Measurements from ENCODE around the gene DNAJC5. TPM values are rescaled to one million over a fixed set of nuclear protein-coding genes. Genes with fewer than 3 reads are reported as not detected.

Gene DNAJC5, protein sequence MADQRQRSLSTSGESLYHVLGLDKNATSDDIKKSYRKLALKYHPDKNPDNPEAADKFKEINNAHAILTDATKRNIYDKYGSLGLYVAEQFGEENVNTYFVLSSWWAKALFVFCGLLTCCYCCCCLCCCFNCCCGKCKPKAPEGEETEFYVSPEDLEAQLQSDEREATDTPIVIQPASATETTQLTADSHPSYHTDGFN
- total RNA-seq: 63.8 and 66.5 TPM in 2 replicates

DNA sequence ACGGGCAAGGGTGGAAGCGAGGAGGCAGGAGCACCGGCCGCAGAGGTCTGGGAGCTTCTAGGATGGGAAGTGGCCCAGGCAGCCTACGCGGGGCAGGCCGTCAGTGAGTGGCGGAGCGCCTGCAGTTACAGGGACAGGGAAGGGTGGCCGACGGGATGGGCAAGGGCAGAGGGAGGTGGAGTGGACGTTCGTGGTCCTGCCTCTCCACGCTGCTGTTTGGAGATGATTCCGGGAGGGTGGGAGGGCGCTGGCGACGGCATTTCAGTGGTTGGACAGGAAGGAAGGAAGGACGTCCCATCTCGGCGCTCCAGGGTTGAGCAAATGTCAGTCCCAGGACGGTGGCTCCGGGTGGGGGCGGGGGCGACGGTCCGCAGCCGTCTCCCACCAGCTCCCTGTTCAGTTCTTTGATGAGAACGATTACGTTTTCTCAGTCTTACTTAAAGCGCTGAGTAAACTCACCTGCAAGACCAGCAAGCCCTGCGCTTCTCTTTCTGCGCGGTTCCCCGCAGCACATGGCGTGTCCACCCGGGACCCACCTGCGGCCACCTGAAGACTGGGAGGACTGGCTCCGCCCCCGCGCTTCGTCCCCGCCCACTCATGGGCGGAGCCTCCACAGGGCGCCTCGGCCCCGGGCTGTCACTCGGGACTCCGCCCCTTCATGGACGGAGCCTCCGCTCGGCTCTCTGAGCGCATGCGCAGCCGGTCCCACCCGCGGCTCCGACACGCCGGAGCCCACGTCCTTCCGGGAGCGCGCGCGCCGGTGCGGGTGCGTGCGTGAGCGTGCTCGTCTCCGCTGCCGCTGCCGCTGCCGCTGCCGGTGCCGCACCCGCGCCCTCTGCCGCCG lies at the start of gene DNAJC5:
TSS of gene DNAJC5 (plus strand) at position 769 of the 844 bp plus-strand sequence. CDS start 33,220 bp downstream, outside the sequence.

DNA sequence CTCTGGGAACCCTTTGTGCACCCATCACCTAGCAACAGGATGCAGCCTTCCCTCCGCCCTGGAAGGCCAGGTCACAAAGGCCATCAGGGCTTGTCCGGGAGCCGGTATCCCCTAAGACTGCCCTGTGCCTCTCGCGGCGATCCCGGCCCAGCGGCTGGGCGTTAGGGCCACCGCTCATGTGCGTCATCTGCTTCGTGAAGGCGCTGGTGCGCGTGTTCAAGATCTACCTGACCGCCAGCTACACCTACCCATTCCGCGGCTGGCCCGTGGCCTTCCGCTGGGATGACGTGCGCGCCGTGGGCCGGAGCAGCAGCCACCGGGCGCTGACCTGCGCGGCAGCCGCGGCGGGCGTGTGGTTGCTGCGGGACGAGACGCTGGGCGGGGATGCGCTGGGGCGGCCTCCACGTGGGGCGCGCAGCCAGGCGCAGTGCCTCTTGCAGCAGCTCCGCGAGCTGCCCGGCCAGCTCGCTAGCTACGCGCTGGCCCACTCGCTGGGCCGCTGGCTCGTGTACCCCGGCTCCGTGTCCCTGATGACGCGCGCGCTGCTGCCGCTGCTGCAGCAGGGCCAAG lies 33.5 kb upstream of the DNAJC5 start, which contains the start of gene ABHD16B:
TSS of gene ABHD16B (plus strand) at position 134 of the 570 bp plus-strand sequence. CDS start at position 177, 43 bp downstream.

DNA sequence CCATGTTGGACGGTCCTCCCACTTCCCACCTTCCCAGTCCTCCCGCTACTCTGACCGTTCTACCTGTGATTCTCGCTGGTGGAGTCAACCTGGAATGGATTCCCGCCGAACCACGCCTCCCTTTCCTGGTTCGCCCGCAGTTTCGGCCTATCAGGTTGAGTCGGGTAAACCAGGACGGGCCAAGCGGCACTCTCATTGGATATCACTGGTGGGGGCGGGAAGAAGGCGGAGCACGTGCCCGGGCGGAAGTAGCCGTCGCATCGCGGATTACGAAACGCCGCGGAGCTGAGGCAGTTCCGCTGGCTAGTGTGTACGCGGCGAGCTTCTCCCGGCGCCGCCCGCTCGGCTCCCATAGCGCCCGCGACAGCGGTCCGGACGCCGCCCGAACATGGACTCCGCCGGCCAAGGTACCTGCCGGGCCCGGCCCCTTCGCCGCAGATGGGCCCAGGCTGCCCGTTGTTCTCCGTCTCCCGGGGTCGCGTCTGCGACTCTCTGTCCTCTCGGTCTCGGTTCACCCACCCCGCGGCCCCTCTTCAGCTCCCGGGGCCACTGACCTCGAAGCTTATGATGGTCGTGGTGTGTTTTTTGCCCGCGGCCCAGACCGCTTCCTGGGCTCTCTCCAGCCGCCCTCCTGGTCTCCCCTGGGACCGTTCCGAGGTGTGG lies 29.8 kb upstream of the DNAJC5 start, which contains the start of gene TPD52L2:
TSS of gene TPD52L2 (plus strand) at position 293 of the 663 bp plus-strand sequence. CDS start at position 389, 96 bp downstream.

DNA sequence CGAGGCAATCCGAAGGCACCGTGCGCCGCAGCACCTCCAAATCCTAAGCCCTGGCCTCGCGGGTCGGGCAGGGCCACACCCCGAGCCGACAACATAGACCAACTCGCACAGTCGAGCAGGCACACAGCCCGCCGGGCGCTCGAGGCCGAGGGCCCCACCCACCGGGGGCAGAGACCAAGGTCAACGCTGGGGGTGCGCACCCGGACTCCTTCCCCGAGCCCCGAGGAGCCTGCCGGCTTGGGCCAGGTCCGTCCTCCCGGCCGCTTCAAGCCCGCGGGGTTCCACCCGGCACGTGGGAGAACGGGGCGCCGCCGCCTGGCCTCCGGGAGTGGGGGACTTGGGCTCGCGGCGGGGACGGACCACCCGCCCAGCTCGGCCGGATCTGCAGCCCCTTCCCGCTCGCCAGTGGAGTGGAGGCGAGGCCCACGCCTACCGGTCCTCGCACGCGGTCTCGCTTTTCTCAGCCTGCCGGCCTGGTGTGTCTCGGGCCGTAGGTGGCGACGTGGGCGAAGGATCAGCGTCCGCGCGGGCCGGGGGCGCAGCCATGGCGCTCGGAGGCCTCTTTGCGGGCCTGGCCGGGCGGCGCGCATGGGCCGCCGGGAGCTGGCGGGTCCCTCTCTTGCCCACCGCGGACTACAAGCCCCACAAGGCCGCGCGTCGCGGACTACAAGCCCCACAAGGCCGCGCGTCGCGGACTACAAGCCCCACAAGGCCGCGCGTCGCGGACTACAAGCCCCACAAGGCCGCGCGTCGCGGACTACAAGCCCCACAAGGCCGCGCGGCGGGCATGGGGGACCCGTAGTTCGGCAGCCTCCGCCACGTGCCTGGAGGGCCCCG lies 61.1 kb downstream of the DNAJC5 start, which contains the start of gene UCKL1:
TSS of gene UCKL1 (minus strand) at position 590 of the 837 bp plus-strand sequence. CDS start at position 546, 44 bp downstream.

DNA sequence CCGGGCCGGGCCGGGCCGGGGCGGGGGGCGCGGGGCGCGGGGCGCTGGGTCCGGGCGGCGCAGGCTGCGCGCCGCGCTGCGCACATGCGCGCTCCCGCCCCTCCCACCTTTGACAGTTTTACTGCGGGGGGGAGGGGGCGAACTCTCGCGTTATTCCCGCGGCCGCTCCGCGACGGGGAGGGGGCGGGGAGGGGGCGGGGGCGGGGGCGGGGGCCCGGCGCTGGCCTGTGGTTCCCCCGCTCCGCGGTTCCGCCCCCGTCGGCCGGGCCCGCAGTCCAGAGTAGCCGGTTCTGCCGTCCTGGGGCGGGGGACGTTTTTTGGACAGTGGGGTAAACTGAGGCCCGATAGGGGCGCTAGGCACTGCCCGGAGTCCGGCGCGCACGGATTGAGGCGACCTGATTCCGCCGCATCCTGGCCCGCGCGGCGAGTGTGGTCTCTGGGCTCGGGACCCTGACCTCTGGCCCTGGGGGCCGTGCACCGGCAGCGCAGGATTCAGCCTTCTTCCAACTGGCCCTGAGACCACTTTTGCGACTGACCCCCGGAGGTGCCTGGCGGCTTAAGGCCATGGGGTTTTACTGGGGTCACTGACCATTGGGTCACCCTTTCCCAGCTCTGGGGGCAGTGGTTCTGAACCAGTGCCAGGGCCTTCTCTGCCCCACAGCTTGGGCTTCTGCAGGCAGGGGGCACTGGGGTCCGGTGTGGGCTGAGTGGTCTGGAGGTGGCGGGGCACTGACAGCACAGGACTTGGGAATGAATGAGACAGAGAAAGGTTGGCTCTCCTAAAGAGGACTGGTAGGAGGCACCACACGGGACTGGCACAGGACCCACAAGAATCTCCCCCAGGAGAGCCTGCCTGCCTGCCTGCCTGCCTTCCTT lies 75.2 kb downstream of the DNAJC5 start, which contains the start of gene ZNF512B:
TSS of gene ZNF512B (minus strand) at position 93 of the 876 bp plus-strand sequence. CDS start 1,980 bp downstream, outside the sequence.

DNA sequence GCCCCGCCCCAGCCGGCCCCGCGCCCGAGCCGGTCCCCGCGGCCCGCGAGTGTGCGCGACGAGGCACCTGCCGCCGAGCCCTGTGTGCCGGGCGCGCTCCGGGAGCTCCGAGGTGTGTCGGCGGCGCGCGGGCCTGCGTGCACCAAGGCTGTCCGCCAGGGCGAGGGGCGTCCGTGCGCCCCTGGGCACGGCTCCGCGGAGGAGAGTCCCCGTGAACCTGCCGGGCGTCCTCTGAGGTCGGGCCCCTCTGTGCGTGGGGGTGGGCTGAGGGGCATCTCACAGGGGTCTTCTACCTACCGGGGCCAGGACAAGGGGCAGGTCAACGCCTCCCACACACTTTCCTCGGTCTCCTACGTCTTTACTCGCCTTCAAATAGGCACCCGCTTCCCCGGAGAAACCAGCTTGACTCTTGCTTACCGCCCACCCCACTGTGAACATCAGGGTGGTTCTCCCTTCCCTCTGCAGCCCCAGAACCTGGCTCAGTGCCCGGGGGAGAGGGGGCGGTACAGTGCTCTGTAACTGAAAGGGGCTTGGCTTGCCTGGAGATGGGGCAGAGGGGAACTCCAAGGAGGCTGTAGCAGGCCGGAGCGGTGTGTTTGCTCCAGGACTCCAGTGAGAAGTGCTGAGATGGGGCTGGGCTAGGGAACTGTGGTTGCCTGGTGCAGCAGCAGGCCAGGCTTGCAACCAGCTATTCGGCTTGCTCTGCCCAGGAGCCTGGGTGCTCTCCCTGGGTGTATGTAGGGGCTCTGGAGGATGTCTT lies 84.8 kb downstream of the DNAJC5 start, which contains the start of gene SAMD10:
TSS of gene SAMD10 (minus strand) at position 86 of the 760 bp plus-strand sequence. CDS start 175 bp downstream, outside the sequence.

DNA sequence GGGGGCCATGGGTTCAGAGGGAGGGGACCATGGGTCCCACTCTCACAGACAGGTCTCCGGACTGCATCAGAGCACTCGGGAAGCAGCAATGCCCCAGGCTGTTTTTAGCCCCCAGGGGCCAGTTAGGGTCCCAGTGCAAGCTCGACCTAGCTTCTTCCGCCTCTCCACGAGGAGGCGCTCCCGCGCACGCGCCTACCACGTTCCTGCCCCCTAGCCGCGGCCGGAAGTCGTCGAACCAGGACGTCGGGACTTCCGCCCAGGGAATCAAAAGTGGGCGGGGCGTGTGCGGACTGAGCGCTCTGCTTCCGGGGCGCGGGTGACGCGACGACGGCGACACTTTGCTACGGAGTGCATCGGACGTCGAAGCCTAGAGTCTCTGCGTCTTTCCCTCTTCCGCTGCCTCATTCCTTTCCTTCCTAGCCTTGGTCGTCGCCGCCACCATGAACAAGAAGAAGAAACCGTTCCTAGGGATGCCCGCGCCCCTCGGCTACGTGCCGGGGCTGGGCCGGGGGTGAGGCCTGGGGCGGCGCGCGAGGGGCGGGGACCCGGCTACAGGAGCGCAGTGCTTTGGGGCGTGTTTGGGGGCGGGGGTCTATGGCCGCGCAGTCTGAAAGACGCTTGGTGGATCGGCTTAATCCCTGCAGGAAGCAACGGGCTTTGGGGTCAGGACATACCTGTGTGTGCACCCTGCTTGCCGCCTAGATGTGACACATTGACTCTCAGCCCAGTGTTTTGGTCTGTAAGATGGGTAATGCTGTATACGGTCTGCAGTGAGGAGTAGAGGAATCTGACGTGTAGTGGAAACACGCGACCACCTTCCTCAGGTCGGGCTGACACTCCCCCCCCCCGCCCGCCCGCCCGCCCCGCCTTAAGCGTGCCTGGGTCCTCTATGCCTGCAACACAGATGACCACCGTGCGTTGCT lies 86.1 kb downstream of the DNAJC5 start, which contains the start of gene PRPF6:
TSS of gene PRPF6 (plus strand) at position 327 of the 923 bp plus-strand sequence. CDS start at position 441, 114 bp downstream.

Small RNAs within 50 kb of the gene (small RNA-seq; reads per million reads assigned to genes)
- gene MIR647 (not detected), gene MIR941-2 (not detected), gene MIR941-4 (not detected), gene MIR941-5 (not detected), gene RNU1-134P (33.3 reads per million, percentile 96 among the genes with 10 or more reads in this experiment)

Other genes with a start within 250 kb of the DNAJC5 start
- gene STMN3, start 241.7 kb upstream of the DNAJC5 start, total RNA-seq: 10.0 and 12.0 TPM in 2 replicates
- gene RTEL1, start 236.8 kb upstream of the DNAJC5 start, total RNA-seq: 16.9 and 21.3 TPM in 2 replicates
- gene TNFRSF6B, start 198.5 kb upstream of the DNAJC5 start, total RNA-seq: 2.2 and 8.0 TPM in 2 replicates
- gene ARFRP1, start 187.2 kb upstream of the DNAJC5 start, total RNA-seq: 26.6 and 32.0 TPM in 2 replicates
- 14.1 and 16.4 TPM in 2 replicates for gene ZGPAT, start 187.1 kb upstream of the DNAJC5 start, total RNA-seq
- gene LIME1, start 158.5 kb upstream of the DNAJC5 start, total RNA-seq: 4.5 and 4.6 TPM in 2 replicates
- gene SLC2A4RG, start 155.3 kb upstream of the DNAJC5 start, total RNA-seq: 41.5 and 45.7 TPM in 2 replicates
- gene ZBTB46, start 63.9 kb upstream of the DNAJC5 start, total RNA-seq: 0.36 and 0.81 TPM in 2 replicates
- not detected in 2 replicates for gene ABHD16B, start 33.6 kb upstream of the DNAJC5 start, total RNA-seq
- gene TPD52L2, start 29.9 kb upstream of the DNAJC5 start, total RNA-seq: 96.7 and 106 TPM in 2 replicates
- gene UCKL1, start 61.3 kb downstream of the DNAJC5 start, total RNA-seq: 22.4 and 22.8 TPM in 2 replicates
- gene ZNF512B, start 74.8 kb downstream of the DNAJC5 start, total RNA-seq: 18.5 and 23.9 TPM in 2 replicates
- gene SAMD10, start 84.5 kb downstream of the DNAJC5 start, total RNA-seq: 0.49 TPM in 2 replicates
- 54.9 and 55.3 TPM in 2 replicates for gene PRPF6, start 86.0 kb downstream of the DNAJC5 start, total RNA-seq
- gene C20orf204, start 141.1 kb downstream of the DNAJC5 start, total RNA-seq: 1.7 and 2.6 TPM in 2 replicates
- 0.16 and 0.24 TPM in 2 replicates for gene SOX18, start 154.5 kb downstream of the DNAJC5 start, total RNA-seq
- gene TCEA2, start 168.1 kb downstream of the DNAJC5 start, total RNA-seq: 23.3 and 24.0 TPM in 2 replicates
- gene RGS19, start 184.4 kb downstream of the DNAJC5 start, total RNA-seq: 12.7 and 14.5 TPM in 2 replicates
- 2.4 and 3.2 TPM in 2 replicates for gene OPRL1, start 185.0 kb downstream of the DNAJC5 start, total RNA-seq
- gene LKAAEAR1, start 189.3 kb downstream of the DNAJC5 start, total RNA-seq: not detected in 2 replicates
- not detected in 2 replicates for gene NPBWR2, start 212.4 kb downstream of the DNAJC5 start, total RNA-seq